H9 (cell line): ENCODE data around the gene THOP1. TPM values are rescaled to one million over a fixed set of nuclear protein-coding genes. Genes with fewer than 3 reads are reported as not detected.

Experiments used
- DNase-seq: peaks from one replicate; pipeline ENCODE4 v3.0.0-alpha.2; 2017
- H2AFZ ChIP-seq: one replicate; pipeline ENCODE4 v1.6.1; 2013; ENCODE audit warnings: mild to moderate bottlenecking, low read length, control low read depth, moderate library complexity
- H2AK5ac ChIP-seq: 2 replicates; pipeline ENCODE4 v1.6.1; 2013; ENCODE audit warnings: low read length, control low read depth, mixed read lengths; ENCODE audit not compliant: insufficient read length
- H2BK120ac ChIP-seq: one replicate; pipeline ENCODE4 v1.6.1; 2013; ENCODE audit warnings: low read depth, mild to moderate bottlenecking, low read length, control low read depth, inconsistent platforms; ENCODE audit not compliant: poor library complexity, severe bottlenecking
- H2BK12ac ChIP-seq: 2 replicates; pipeline ENCODE4 v1.6.1; 2013; ENCODE audit warnings: low read length, control low read depth, mixed read lengths, low read depth; ENCODE audit not compliant: insufficient read length
- H2BK15ac ChIP-seq: 2 replicates; pipeline ENCODE4 v1.6.1; 2013; ENCODE audit warnings: low read depth, low read length, control low read depth
- H2BK20ac ChIP-seq: one replicate; pipeline ENCODE4 v1.6.1; 2013; ENCODE audit warnings: low read depth, mild to moderate bottlenecking, low read length, control low read depth, inconsistent platforms; ENCODE audit not compliant: poor library complexity, severe bottlenecking
- H2BK5ac ChIP-seq: 2 replicates; pipeline ENCODE4 v1.6.1; 2013; ENCODE audit warnings: low read length, control low read depth, mixed read lengths; ENCODE audit not compliant: insufficient read length
- H3K14ac ChIP-seq: 2 replicates; pipeline ENCODE4 v1.6.1; 2013; ENCODE audit warnings: low read length, control low read depth; ENCODE audit not compliant: insufficient read depth
- H3K18ac ChIP-seq: 2 replicates; pipeline ENCODE4 v1.6.1; 2013; ENCODE audit warnings: low read depth, mild to moderate bottlenecking, mixed read lengths, low read length, control low read depth; ENCODE audit not compliant: insufficient read length
- H3K23ac ChIP-seq: 2 replicates; pipeline ENCODE4 v1.6.1; 2013; ENCODE audit warnings: low read length, control low read depth, mixed read lengths, low read depth; ENCODE audit not compliant: insufficient read length
- H3K23me2 ChIP-seq: 2 replicates; pipeline ENCODE4 v1.6.1; 2013; ENCODE audit warnings: low read depth, mild to moderate bottlenecking, mixed read lengths, low read length, control low read depth; ENCODE audit not compliant: insufficient read length, poor library complexity, severe bottlenecking
- H3K27ac ChIP-seq: 2 replicates; pipeline ENCODE4 v1.5.1; 2013; ENCODE audit warnings: low read length, control low read depth, mixed read lengths, low read depth; ENCODE audit not compliant: insufficient read length
- H3K27me3 ChIP-seq: 2 replicates; pipeline ENCODE4 v1.6.1; 2013; ENCODE audit warnings: low read length, control low read depth, inconsistent platforms; ENCODE audit not compliant: insufficient read depth
- H3K4ac ChIP-seq: 2 replicates; pipeline ENCODE4 v1.6.1; 2013; ENCODE audit warnings: low read depth, mild to moderate bottlenecking, control low read depth, inconsistent platforms, low read length, moderate library complexity
- H3K4me1 ChIP-seq: 2 replicates; pipeline ENCODE4 v1.6.1; 2013; ENCODE audit warnings: low read length, control low read depth, inconsistent platforms; ENCODE audit not compliant: insufficient read depth
- H3K4me2 ChIP-seq: 2 replicates; pipeline ENCODE4 v1.6.1; 2013; ENCODE audit warnings: low read length, control low read depth, mixed read lengths; ENCODE audit not compliant: insufficient read length, insufficient read depth
- H3K56ac ChIP-seq: 2 replicates; pipeline ENCODE4 v1.6.1; 2013; ENCODE audit warnings: low read depth, mild to moderate bottlenecking, mixed read lengths, low read length, control low read depth; ENCODE audit not compliant: insufficient read length
- H3K79me1 ChIP-seq: 2 replicates; pipeline ENCODE4 v1.6.1; 2013; ENCODE audit warnings: low read depth, mild to moderate bottlenecking, moderate library complexity, low read length, control low read depth, inconsistent platforms; ENCODE audit not compliant: insufficient read depth, poor library complexity, severe bottlenecking
- H3K79me2 ChIP-seq: 2 replicates; pipeline ENCODE4 v1.6.1; 2013; ENCODE audit warnings: low read length, control low read depth, inconsistent platforms; ENCODE audit not compliant: insufficient read depth
- H3K9ac ChIP-seq: 2 replicates; pipeline ENCODE4 v1.6.1; 2013; ENCODE audit warnings: low read length, control low read depth, mixed read lengths; ENCODE audit not compliant: insufficient read length; ENCODE audit errors: extremely low read depth
- H3K9me3 ChIP-seq: one replicate; pipeline ENCODE4 v1.6.1; 2013; ENCODE audit warnings: low read depth, low read length, inconsistent platforms; ENCODE audit not compliant: control insufficient read depth
- H3T11ph ChIP-seq: one replicate; pipeline ENCODE4 v1.6.1; 2013; ENCODE audit warnings: mild to moderate bottlenecking, low read length, control low read depth, inconsistent platforms
- H4K20me1 ChIP-seq: one replicate; pipeline ENCODE4 v1.6.1; 2013; ENCODE audit not compliant: control insufficient read depth, insufficient read length, insufficient read depth
- H4K5ac ChIP-seq: 2 replicates; pipeline ENCODE4 v1.6.1; 2013; ENCODE audit warnings: low read depth, mild to moderate bottlenecking, mixed read lengths, low read length, control low read depth; ENCODE audit not compliant: insufficient read length
- H4K8ac ChIP-seq: replicated peaks from 2 replicates; pipeline ENCODE4 v1.6.1; 2013; ENCODE audit warnings: low read length, control low read depth, mixed read lengths, low read depth; ENCODE audit not compliant: insufficient read length
- H4K91ac ChIP-seq: 2 replicates; pipeline ENCODE4 v1.6.1; 2013; ENCODE audit warnings: low read depth, mild to moderate bottlenecking, moderate library complexity, mixed read lengths, low read length, control low read depth; ENCODE audit not compliant: insufficient read length
- H3K27ac Mint-ChIP-seq, 3 experiments: 2 replicates in 2 of 3; 3 replicates in 1 of 3; pipeline ENCODE4 v1.8.0; 2020 to 2021; ENCODE audit warnings: mixed read lengths in 3 of 3, mild to moderate bottlenecking in 1 of 3, moderate library complexity in 1 of 3
- H3K27me3 Mint-ChIP-seq: 2 replicates; pipeline ENCODE4 v1.8.0; 2021; ENCODE audit warnings: low read depth, mild to moderate bottlenecking, moderate library complexity, mixed read lengths
- H3K36me3 Mint-ChIP-seq, 3 experiments: 2 replicates in 2 of 3; 3 replicates in 1 of 3; pipeline ENCODE4 v1.8.0; 2020 to 2021; ENCODE audit warnings: low read depth in 3 of 3, mixed read lengths in 3 of 3; ENCODE audit not compliant: insufficient read depth in 1 of 3
- H3K4me1 Mint-ChIP-seq, 2 experiments: 2 replicates each; pipeline ENCODE4 v1.8.0; 2020; ENCODE audit warnings: mixed read lengths in 2 of 2
- H3K4me3 Mint-ChIP-seq, 2 experiments: 2 replicates in 1 of 2; 3 replicates in 1 of 2; pipeline ENCODE4 v1.8.0; 2020 to 2021; ENCODE audit warnings: mild to moderate bottlenecking in 2 of 2, mixed read lengths in 2 of 2, moderate library complexity in 1 of 2
- H3K9me3 Mint-ChIP-seq, 2 experiments: 2 replicates in 1 of 2; 3 replicates in 1 of 2; pipeline ENCODE4 v1.8.0; 2020; ENCODE audit warnings: mild to moderate bottlenecking in 2 of 2, mixed read lengths in 2 of 2, moderate library complexity in 1 of 2
- CTCF ChIP-seq: fragments of 200-600 bp; sonication (generic); conservative IDR thresholded peaks from 3 replicates; pipeline ENCODE4 v1.8.0; 2021; ENCODE audit warnings: antibody characterized with exemption, mild to moderate bottlenecking
- WGBS: extraction: QIAGEN DNeasy Blood & Tissue Kit; methylation state at CpG from one replicate; pipeline ENCODE4 v1.1.7; 2013; ENCODE audit warnings: missing lambda C conversion rate, low lambda C conversion rate, mixed read lengths; ENCODE audit not compliant: insufficient read length; ENCODE audit errors: extremely low coverage; 5-methylcytosine and 5-hydroxymethylcytosine counted together
- total RNA-seq: library from RNA; stranded (reverse); gene quantifications from 2 replicates; pipeline ENCODE4 v1.2.1, GENCODE V29; 2021

THOP1 gene
- total RNA-seq, 1 experiment from 2014 or later = 150 TPM

- Histone ChIP-seq H2BK5ac (no peak overlapping the region), H3K4me2 (no peak overlapping the region), H3K79me1 (peaks cover 9% of the 10 kb centered on the region), H3K79me2 (peaks cover 13% of the 10 kb centered on the region; the same call in 1 of the 2 replicates), H4K8ac (no peak overlapping the region), H3K14ac (no peak overlapping the region), H3K23me2 (peaks cover 6% of the 10 kb centered on the region), H2BK120ac (no peak overlapping the region), H3K27ac (no peak overlapping the region), H3K4me1 (no peaks in the 10 kb centered on the region), H2AFZ (no peak overlapping the region), H3K9me3 (no peaks in the 10 kb centered on the region), H3K56ac (no peak overlapping the region), H2BK12ac (no peak overlapping the region), H4K91ac (no peak overlapping the region), H3K23ac (no peak overlapping the region), H4K20me1 (no peaks in the 10 kb centered on the region), H4K5ac (no peak overlapping the region), H3T11ph (no peak overlapping the region), H3K4ac (no peak overlapping the region), H2BK15ac (no peak overlapping the region), H3K9ac (no peak overlapping the region), H2AK5ac (no peak overlapping the region), H3K18ac (no peak overlapping the region), H2BK20ac (no peak overlapping the region), H3K27me3 (no peaks in the 10 kb centered on the region)
- Mint-ChIP-seq H3K9me3 (no peaks in the 10 kb centered on the region), H3K27me3 (no peaks in the 10 kb centered on the region), H3K4me1 (peaks cover 4 to 13% of the 10 kb centered on the region in 2 experiments; a peak in 3 of 4 replicates), H3K4me3 (peak overlapping the region in 1 of 2 experiments; percentile 55; a peak in 1 of 5 replicates), H3K27ac (no peak overlapping the region), H3K36me3 (peaks cover 31 to 72% (median 65%) of the 10 kb centered on the region in 3 experiments)
- TF ChIP-seq CTCF = no peak
- DNase-seq = no peak
- WGBS = no CpG with 5 or more reads among the region's 14 CpGs
Measured at GRCh38 chr19:2790194-2790556, 4.9 kb downstream of the THOP1 start.
